PC-9 (cell line): ENCODE results near the gene TANK. TPM values are rescaled to one million over a fixed set of nuclear protein-coding genes. Genes with fewer than 3 reads are reported as not detected.

ENCODE experiments used
- BruUV-seq: library from RNA; stranded (reverse); fragments of 400-500 nt; replicated peaks from 2 replicates; lab custom pipeline; 2021; lab: Mats Ljungman, UMichigan
- CTCF ChIA-PET: fragments of 300-600 bp; sonication (Branson Sonifier 250); formaldehyde crosslinking; loops from one replicate; lab custom pipeline; 2022; ENCODE audit warnings: antibody characterized with exemption; lab: Charles Lee
- POLR2A ChIA-PET: fragments of 300-600 bp; sonication (Branson Sonifier 250); formaldehyde crosslinking; loops from one replicate; lab custom pipeline; 2022; ENCODE audit warnings: antibody characterized with exemption; ENCODE audit not compliant: unreplicated experiment; lab: Charles Lee
- DNase-seq, 2 experiments: peaks; one replicate each; pipeline versions ENCODE4 v3.0.0 to v3.0.0-alpha.2; 2015 to 2022; ENCODE audit warnings: mixed read lengths in 1 of 2
- H2AFZ ChIP-seq: fragments of 200-600 bp; sonication (generic); 2 replicates; pipeline ENCODE4 v1.8.1; 2017; ENCODE audit warnings: antibody characterized with exemption
- H3F3A ChIP-seq: fragments of 200-600 bp; sonication (generic); 2 replicates; pipeline ENCODE4 v1.8.1; 2017; ENCODE audit warnings: antibody characterized with exemption, mild to moderate bottlenecking, low read depth; ENCODE audit not compliant: insufficient read depth
- H3K27ac ChIP-seq: fragments of 200-600 bp; sonication (generic); 2 replicates; pipeline ENCODE4 v1.6.1; 2016; ENCODE audit warnings: mixed run types
- H3K27me3 ChIP-seq: fragments of 200-600 bp; sonication (generic); 2 replicates; pipeline ENCODE4 v1.6.1; 2016; ENCODE audit warnings: low read depth, mixed run types; ENCODE audit not compliant: insufficient read depth
- H3K36me3 ChIP-seq: fragments of 200-600 bp; sonication (generic); 2 replicates; pipeline ENCODE4 v1.6.1; 2016; ENCODE audit warnings: low read depth, mixed run types
- H3K4me1 ChIP-seq: fragments of 200-600 bp; sonication (generic); replicated peaks from 2 replicates; pipeline ENCODE4 v1.6.1; 2016; ENCODE audit warnings: mixed run types; ENCODE audit not compliant: insufficient read depth
- H3K4me2 ChIP-seq: fragments of 200-600 bp; sonication (generic); 2 replicates; pipeline ENCODE4 v1.6.1; 2017; ENCODE audit warnings: mixed run types
- H3K4me3 ChIP-seq: fragments of 200-600 bp; sonication (generic); 2 replicates; pipeline ENCODE4 v1.6.1; 2016; ENCODE audit warnings: mixed run types
- H3K79me2 ChIP-seq: fragments of 200-600 bp; sonication (generic); 2 replicates; pipeline ENCODE4 v1.6.1; 2017; ENCODE audit warnings: low read depth, mixed run types
- H3K9me2 ChIP-seq: fragments of 200-600 bp; sonication (generic); 2 replicates; pipeline ENCODE4 v1.8.1; 2017; ENCODE audit warnings: mild to moderate bottlenecking; ENCODE audit not compliant: insufficient read depth
- H3K9me3 ChIP-seq: fragments of 200-600 bp; sonication (generic); 2 replicates; pipeline ENCODE4 v1.8.1; 2016; ENCODE audit warnings: low read depth; ENCODE audit not compliant: insufficient read depth
- H4K20me1 ChIP-seq: fragments of 200-600 bp; sonication (generic); 2 replicates; pipeline ENCODE4 v1.8.1; 2017; ENCODE audit not compliant: insufficient read depth
- CTCF ChIP-seq: fragments of 200-600 bp; sonication (generic); conservative IDR thresholded peaks from 2 replicates; pipeline ENCODE4 v1.6.1; 2017; ENCODE audit warnings: mixed run types, antibody characterized with exemption, mild to moderate bottlenecking, moderate library complexity
- EZH2 ChIP-seq: fragments of 200-600 bp; sonication (generic); IDR thresholded peaks from 2 replicates; pipeline ENCODE4 v1.8.0; 2017; ENCODE audit warnings: antibody characterized with exemption, low read depth
- intact Hi-C: fragments of 100-400 bp; cut with micrococcal nuclease; formaldehyde crosslinking; loops from one replicate; pipeline ENCODE4 v1.10.0; 2022; ENCODE audit not compliant: unreplicated experiment
- total RNA-seq: library from RNA; stranded (reverse); gene quantifications from 2 replicates; pipeline ENCODE4 v1.2.3, GENCODE V29; 2021

The TANK gene
- total RNA-seq, 1 experiment from 2014 or later = 46.1 TPM

- Histone ChIP-seq H3F3A (peaks cover 10% of the 10 kb centered on the region), H3K36me3 (no peaks in the 10 kb centered on the region), H3K4me3 (no peak overlapping the region), H2AFZ (no peak overlapping the region), H3K79me2 (no peaks in the 10 kb centered on the region), H3K4me2 (no peak overlapping the region), H3K27ac (no peak overlapping the region), H3K4me1 (peaks cover 37% of the 10 kb centered on the region), H3K9me3 (no peaks in the 10 kb centered on the region), H3K9me2 (no peaks in the 10 kb centered on the region), H3K27me3 (no peaks in the 10 kb centered on the region), H4K20me1 (no peaks in the 10 kb centered on the region)
- CTCF ChIA-PET = no interaction called here
- no peak for DNase-seq
- intact Hi-C loops = no loop called here
- POLR2A ChIA-PET = no interaction called here
- BruUV-seq = no TSS peak
- no peak for TF ChIP-seq CTCF
- TF ChIP-seq EZH2 = no peak
Observed at GRCh38 chr2:161138429-161138828, 21.8 kb upstream of the TANK start.

GRCh38 chr2:161139098-161139987, 20.9 kb upstream of the TANK start:
- no peak for DNase-seq
- Histone ChIP-seq H3K4me1 (peaks cover 28% of the 10 kb centered on the region), H3F3A (peaks cover 6% of the 10 kb centered on the region), H3K4me2 (no peak overlapping the region), H3K27me3 (no peaks in the 10 kb centered on the region), H3K79me2 (no peaks in the 10 kb centered on the region), H2AFZ (no peak overlapping the region), H3K27ac (no peak overlapping the region), H3K9me3 (no peaks in the 10 kb centered on the region), H4K20me1 (no peaks in the 10 kb centered on the region), H3K9me2 (no peaks in the 10 kb centered on the region), H3K36me3 (no peaks in the 10 kb centered on the region), H3K4me3 (no peak overlapping the region)
- POLR2A ChIA-PET = no interaction called here
- no TSS peak for BruUV-seq
- intact Hi-C loops = no loop called here
- no peak for TF ChIP-seq CTCF
- TF ChIP-seq EZH2 = no peak
- CTCF ChIA-PET = no interaction called here

GRCh38 chr2:161141033-161141432, 19.2 kb upstream of the TANK start:
- Histone ChIP-seq H3K36me3 (no peaks in the 10 kb centered on the region), H3K4me2 (no peak overlapping the region), H2AFZ (no peak overlapping the region), H3F3A (no peaks in the 10 kb centered on the region), H3K9me2 (no peaks in the 10 kb centered on the region), H3K27me3 (no peaks in the 10 kb centered on the region), H3K9me3 (no peaks in the 10 kb centered on the region), H3K27ac (no peak overlapping the region), H3K79me2 (no peaks in the 10 kb centered on the region), H4K20me1 (no peaks in the 10 kb centered on the region), H3K4me1 (peaks cover 11% of the 10 kb centered on the region), H3K4me3 (no peak overlapping the region)
- DNase-seq = no peak
- TF ChIP-seq EZH2 = no peak
- no peak for TF ChIP-seq CTCF
- no TSS peak for BruUV-seq
- ChIA-PET CTCF (no interaction called here), POLR2A (no interaction called here)
- intact Hi-C loops = no loop called here
